ENCODE results near the gene SPSB2.

The SPSB2 gene

GRCh38 chr12:6851153-6851920, 21.8 kb downstream of the SPSB2 start, which contains the start of gene CDCA3:
Gene CDCA3, minus strand, starts transcription at chr12:6851286. Its CDS starts 334 bp downstream, at chr12:6850952.
- peak; percentile 98 for DNase-seq (ENCODE audit: low spot score)

DNA sequence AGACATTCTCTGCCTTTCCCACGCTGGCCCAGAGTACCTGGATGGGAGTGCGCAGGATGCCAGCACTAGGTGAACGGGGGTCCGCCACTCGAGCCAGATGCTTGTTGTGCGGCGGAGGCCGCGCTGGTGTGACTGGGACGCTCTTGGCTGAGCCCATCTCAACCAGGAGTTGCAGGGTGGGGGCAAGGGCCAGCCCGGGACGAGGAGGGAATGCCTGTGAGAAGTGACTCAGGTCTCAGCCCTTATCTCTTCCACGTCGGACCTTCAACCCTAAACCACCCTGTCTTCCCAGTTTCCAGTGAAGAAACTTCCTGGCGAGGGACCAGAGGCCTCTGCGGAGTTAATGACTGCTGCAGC, 22.3 kb downstream of the SPSB2 start:
- no peak for DNase-seq (ENCODE audit: low spot score)

DNA sequence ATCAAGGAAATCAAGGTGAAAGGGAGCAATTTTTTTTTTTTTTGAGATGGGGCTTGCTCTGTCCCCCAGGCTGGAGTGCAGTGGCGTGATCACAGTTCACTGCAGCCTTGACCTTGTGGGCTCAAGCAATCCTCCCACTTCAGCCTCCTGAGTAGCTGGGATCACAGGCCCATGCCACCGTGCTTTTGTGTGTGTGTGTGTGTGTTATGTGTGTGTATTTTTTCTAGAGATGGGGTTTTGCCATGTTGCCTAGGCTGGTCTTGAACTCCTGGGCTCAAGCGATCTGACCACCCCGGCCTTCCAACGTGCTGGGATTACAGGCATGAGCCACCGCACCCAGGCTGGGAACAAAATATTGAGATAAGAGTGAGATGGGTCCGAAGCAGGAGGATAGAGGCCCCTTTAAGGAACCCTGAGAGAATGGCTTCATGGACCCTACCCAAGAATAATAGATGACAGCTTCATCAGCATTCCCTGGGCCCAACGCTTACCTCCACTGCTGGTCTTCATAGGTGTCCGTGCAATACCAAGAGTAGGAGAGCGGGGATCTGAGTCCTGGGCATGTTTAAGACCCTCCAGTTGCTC, 23.0 kb downstream of the SPSB2 start:
- DNase-seq (ENCODE audit: low spot score) = no peak

GRCh38 chr12:6849427-6849826, 23.7 kb downstream of the SPSB2 start:
- no peak for DNase-seq (ENCODE audit: low spot score)

GRCh38 chr12:6847676-6848075, 25.4 kb downstream of the SPSB2 start:
- DNase-seq (ENCODE audit: low spot score) = no peak

DNA sequence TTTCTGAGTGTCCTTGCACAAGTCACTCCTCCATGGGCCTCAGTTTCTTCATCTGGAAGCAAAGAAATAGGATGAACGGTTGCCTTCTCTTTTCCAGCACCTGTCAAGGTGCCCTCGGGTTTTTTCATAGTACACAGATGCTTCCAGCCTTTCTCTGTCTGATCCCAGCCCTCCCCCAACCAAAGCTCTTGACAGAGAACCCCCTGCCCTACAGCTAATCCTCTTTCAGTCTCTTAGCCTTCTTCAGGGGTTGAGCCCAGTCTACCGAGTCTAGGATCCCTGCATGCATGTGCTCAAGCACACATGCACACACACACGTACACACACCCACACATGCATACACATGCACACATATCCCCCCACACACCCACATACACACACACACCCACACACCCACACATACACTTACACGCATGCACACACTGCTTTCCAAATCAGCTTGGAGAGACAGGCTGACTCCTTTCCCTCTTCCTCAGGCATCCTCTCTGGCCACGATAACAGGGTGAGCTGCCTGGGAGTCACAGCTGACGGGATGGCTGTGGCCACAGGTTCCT, 26.7 kb downstream of the SPSB2 start:
- DNase-seq (ENCODE audit: low spot score) = no peak

DNA sequence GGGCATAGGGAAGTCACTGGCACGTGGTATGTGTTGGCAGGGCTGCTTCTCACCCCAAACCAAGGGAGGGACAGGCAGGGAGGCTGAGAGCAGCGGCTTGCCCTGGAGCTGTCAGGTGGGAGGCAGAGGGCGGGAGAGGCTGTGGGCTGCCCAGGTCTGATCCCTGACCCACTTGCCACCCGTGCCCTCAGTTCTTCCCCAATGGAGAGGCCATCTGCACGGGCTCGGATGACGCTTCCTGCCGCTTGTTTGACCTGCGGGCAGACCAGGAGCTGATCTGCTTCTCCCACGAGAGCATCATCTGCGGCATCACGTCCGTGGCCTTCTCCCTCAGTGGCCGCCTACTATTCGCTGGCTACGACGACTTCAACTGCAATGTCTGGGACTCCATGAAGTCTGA, 27.7 kb downstream of the SPSB2 start:
- no peak for DNase-seq (ENCODE audit: low spot score)

- DNase-seq (ENCODE audit: low spot score) = no peak
Measured at GRCh38 chr12:6843118-6843902, 29.8 kb downstream of the SPSB2 start.

GRCh38 chr12:6842075-6842474, 31.0 kb downstream of the SPSB2 start:
- no peak for DNase-seq (ENCODE audit: low spot score)

- DNase-seq (ENCODE audit: low spot score) = no peak
Measured at GRCh38 chr12:6840761-6841515, 32.2 kb downstream of the SPSB2 start, which contains the start of gene GNB3. Gene GNB3, plus strand, starts transcription at chr12:6840925. Its CDS starts 363 bp downstream, at chr12:6841288.

DNA sequence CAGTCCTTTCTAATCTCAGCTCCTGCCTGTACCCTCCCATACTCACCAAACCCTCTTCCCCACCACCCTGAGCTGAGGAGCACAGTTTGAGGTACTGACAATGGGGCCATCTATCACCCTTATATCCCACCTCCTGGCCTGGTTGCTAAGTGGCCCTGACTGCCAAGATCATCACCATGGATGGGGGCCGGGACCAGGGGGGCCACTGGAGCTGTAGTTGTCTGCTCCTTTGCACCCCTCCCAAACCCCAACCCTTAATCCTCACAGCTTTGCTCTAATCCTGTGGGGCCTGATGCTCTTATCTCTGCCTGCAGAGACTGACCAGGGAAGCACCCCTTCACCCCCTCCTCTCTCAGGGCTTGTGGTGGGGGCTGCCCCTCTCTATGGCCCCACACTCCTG, 32.8 kb downstream of the SPSB2 start:
- no peak for DNase-seq (ENCODE audit: low spot score)

DNA sequence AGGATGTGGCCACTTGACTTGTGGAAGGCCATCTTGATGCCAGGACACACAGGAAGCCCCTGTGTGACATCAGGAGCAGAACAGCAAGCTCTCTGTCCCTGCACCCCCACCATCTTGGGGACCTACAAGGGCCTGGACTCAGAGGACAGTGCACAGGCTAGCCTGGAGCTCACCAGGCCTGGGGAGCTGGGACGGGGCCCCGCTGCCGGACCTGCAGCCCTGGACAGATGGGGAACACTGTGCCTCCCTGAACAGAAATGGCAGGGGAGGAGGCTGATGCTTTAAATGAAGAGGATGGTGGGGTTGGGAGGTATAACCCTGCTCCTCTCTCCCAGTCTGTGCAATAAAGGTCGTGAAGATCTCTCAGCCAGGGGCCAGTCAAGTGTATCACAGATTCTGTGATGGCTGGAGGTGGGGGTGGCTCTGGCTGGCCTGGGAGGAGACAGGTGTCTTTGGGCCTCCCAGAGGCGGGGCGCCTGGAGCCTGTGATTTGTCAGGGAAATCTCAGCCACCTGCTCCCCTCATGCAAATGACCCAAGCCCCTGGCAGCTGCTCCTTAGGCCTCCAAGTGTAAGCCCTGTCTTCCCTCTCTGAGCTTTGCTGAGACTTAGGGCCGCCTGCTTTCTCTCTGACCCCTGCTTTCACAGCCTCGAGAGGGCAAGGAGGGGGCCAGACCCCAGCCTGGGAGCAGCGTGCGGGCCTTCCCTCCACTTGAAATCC, 33.5 kb downstream of the SPSB2 start:
- DNase-seq (ENCODE audit: low spot score) = no peak

DNA sequence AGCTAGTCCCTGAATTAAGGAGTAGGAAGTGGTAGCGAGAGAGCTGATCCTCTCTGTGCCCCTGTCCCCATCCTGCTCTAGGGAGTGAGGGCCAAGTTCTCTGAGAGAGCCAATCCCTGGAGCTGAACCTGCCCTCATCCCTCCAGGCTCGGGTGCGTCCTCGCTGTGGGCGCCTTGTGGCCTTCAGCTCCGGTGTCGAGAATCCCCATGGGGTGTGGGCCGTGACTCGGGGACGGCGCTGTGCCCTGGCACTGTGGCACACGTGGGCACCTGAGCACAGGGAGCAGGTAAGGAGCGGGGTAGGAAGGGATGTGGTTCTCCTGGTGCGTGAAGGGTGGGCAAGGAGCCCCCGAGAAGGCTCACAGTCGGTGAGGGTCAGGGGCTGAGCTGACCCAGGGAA, 34.2 kb downstream of the SPSB2 start:
- no peak for DNase-seq (ENCODE audit: low spot score)

- DNase-seq (ENCODE audit: low spot score) = no peak
Measured at GRCh38 chr12:6837370-6838060, 35.6 kb downstream of the SPSB2 start.

DNA sequence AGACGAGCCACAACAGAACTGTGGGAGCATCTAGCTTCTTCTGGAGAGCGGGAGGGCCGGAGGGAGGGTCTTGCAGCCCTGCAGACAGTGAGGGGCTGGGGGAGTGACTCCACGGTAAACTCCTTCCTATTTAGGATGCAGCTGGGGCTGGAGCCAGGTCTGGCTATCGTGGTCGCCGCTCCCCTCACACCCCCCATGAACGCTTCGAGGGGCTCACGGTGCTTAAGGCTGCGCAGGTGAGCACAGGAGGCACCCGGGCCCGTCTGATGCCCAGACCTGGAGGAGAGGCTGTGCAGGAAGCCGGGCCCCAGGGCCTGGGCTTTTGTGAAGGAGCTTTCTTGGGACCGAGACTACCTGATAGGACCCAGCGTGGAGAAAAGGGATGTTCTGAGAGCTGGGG, 36.3 kb downstream of the SPSB2 start:
- no peak for DNase-seq (ENCODE audit: low spot score)

- DNase-seq (ENCODE audit: low spot score) = no peak
Measured at GRCh38 chr12:6834873-6835272, 38.2 kb downstream of the SPSB2 start.

- no peak for DNase-seq (ENCODE audit: low spot score)
Measured at GRCh38 chr12:6834254-6834653, 38.8 kb downstream of the SPSB2 start.

GRCh38 chr12:6833189-6833890, 39.8 kb downstream of the SPSB2 start:
- DNase-seq (ENCODE audit: low spot score) = no peak

- DNase-seq (ENCODE audit: low spot score) = no peak
Measured at GRCh38 chr12:6832125-6832524, 41.0 kb downstream of the SPSB2 start.

DNA sequence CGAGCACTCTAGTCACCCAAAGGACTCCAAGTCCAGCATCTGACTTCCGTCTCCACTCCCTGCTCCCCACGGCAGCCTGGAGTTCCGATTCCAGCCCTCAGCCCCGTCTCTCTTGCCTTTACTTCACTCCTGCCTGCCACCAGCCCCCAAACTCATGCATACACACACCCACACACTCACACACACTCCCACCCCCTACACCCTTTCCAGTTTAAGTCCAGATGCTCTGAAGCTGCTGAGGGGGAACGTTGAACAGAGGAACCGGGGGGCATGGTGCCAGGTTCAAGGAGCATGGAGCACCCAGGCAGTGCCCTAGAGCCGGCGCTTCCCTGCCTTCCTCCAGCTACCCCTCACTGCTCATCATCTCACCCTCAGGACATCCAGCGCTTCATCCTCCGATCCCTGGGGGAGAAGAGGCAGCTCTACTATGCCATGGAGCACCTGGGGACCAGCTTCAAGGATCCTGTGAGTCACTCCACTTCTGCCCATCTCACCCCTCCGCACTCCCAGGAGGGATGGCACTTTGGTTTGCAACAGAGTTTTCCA, 41.6 kb downstream of the SPSB2 start:
- DNase-seq (ENCODE audit: low spot score) = no peak

All from activated CD4-positive, alpha-beta T cell treated with anti-CD3 and anti-CD28 coated beads, Interleukin-2, Interleukin-4, amounts not matched to agents 100 ng/mL and 50 ng/mL, durations not matched to agents 16 hours and 8 hours (primary cell).